ENCODE data around the gene HIGD1A. TPM values are rescaled to one million over a fixed set of nuclear protein-coding genes. Genes with fewer than 3 reads are reported as not detected.
A peak's percentile ranks its signal among the peaks of the same experiment; 100 is the strongest.

The HIGD1A gene
- total and polyA plus RNA-seq, 9 of the 15 experiments (the other 6 are each of a cell fraction or from before 2014, with no cell fraction given) = 165 to 1,185 (median 333) TPM

DNA sequence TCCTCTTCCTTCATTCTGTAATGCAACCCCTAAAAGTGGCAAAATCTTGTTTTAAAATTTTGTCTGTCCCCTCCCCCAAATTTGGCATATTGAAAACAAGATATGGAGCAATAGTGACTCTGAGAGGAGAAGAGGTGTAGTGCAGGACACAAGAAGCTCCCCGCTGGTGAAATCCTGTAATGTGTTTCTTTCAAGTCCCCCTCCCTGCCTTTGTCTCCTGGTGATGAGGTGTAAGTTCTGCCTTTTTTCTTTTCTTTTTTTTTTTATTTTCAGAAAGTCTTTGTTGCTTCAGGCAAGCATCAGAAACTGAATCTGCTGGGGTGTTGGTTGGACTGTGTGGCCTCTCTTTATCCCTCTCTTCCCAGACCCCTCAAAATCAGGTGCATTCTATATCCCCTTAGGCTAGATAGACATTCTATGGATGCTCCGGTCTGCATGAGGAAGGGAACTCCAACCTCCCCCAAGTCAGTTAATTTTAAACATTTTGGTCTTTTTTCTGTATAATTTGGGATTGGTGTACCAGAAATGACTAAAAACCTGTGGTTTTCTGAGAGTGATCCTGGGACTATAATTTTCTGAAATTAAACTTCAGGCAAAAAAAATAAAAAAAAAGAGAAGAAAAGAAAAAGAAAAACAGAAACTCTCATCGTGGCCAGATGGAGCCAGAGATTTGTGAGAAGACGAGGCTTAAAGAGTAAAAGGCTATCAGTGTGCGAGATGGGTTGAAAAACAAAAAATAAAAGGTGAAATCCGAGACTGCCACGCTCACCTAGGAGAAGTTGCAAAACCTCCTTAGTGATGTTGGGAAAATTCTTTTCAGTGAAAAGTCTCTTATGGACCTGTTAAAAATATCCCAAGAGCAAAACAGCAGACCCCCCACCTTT is 26.4 kb upstream of the HIGD1A start (continued):
- TF ChIP-seq, protein P1, sequence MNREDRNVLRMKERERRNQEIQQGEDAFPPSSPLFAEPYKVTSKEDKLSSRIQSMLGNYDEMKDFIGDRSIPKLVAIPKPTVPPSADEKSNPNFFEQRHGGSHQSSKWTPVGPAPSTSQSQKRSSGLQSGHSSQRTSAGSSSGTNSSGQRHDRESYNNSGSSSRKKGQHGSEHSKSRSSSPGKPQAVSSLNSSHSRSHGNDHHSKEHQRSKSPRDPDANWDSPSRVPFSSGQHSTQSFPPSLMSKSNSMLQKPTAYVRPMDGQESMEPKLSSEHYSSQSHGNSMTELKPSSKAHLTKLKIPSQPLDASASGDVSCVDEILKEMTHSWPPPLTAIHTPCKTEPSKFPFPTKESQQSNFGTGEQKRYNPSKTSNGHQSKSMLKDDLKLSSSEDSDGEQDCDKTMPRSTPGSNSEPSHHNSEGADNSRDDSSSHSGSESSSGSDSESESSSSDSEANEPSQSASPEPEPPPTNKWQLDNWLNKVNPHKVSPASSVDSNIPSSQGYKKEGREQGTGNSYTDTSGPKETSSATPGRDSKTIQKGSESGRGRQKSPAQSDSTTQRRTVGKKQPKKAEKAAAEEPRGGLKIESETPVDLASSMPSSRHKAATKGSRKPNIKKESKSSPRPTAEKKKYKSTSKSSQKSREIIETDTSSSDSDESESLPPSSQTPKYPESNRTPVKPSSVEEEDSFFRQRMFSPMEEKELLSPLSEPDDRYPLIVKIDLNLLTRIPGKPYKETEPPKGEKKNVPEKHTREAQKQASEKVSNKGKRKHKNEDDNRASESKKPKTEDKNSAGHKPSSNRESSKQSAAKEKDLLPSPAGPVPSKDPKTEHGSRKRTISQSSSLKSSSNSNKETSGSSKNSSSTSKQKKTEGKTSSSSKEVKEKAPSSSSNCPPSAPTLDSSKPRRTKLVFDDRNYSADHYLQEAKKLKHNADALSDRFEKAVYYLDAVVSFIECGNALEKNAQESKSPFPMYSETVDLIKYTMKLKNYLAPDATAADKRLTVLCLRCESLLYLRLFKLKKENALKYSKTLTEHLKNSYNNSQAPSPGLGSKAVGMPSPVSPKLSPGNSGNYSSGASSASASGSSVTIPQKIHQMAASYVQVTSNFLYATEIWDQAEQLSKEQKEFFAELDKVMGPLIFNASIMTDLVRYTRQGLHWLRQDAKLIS (CRISPR knock-in tag; IDR thresholded peaks at IDR 0.05) = peak; percentile 46; the same call in 1 of the 2 replicates
- no peak for TF ChIP-seq SMARCC2 (IDR thresholded peaks at IDR 0.05; ENCODE audit: low read depth)
- peak; percentile 35; the same call in 1 of the 2 replicates for TF ChIP-seq FOXA1 (IDR thresholded peaks at IDR 0.05; ENCODE audit: borderline replicate concordance)
- TF ChIP-seq HMG20B (CRISPR knock-in tag; IDR thresholded peaks at IDR 0.05) = no peak
- peak; percentile 84 for TF ChIP-seq SMC3 (conservative IDR thresholded peaks at IDR 0.05; ENCODE audit: insufficient read depth, low read depth, low read length)
- 0 out of 2 replicates have a peak, but pooled peaks have one; percentile 28 for TF ChIP-seq STAG1 (CRISPR knock-in tag; IDR thresholded peaks at IDR 0.05; ENCODE audit: borderline replicate concordance)
- TF ChIP-seq ZNF384 (IDR thresholded peaks at IDR 0.05; ENCODE audit: low read depth, low read length) = 0 out of 2 replicates have a peak, but pooled peaks have one; percentile 32
- TF ChIP-seq, protein P2, sequence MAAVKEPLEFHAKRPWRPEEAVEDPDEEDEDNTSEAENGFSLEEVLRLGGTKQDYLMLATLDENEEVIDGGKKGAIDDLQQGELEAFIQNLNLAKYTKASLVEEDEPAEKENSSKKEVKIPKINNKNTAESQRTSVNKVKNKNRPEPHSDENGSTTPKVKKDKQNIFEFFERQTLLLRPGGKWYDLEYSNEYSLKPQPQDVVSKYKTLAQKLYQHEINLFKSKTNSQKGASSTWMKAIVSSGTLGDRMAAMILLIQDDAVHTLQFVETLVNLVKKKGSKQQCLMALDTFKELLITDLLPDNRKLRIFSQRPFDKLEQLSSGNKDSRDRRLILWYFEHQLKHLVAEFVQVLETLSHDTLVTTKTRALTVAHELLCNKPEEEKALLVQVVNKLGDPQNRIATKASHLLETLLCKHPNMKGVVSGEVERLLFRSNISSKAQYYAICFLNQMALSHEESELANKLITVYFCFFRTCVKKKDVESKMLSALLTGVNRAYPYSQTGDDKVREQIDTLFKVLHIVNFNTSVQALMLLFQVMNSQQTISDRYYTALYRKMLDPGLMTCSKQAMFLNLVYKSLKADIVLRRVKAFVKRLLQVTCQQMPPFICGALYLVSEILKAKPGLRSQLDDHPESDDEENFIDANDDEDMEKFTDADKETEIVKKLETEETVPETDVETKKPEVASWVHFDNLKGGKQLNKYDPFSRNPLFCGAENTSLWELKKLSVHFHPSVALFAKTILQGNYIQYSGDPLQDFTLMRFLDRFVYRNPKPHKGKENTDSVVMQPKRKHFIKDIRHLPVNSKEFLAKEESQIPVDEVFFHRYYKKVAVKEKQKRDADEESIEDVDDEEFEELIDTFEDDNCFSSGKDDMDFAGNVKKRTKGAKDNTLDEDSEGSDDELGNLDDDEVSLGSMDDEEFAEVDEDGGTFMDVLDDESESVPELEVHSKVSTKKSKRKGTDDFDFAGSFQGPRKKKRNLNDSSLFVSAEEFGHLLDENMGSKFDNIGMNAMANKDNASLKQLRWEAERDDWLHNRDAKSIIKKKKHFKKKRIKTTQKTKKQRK (IDR thresholded peaks at IDR 0.05; ENCODE audit: borderline replicate concordance, low read depth, low read length) = no peak
- TF ChIP-seq, protein P3, sequence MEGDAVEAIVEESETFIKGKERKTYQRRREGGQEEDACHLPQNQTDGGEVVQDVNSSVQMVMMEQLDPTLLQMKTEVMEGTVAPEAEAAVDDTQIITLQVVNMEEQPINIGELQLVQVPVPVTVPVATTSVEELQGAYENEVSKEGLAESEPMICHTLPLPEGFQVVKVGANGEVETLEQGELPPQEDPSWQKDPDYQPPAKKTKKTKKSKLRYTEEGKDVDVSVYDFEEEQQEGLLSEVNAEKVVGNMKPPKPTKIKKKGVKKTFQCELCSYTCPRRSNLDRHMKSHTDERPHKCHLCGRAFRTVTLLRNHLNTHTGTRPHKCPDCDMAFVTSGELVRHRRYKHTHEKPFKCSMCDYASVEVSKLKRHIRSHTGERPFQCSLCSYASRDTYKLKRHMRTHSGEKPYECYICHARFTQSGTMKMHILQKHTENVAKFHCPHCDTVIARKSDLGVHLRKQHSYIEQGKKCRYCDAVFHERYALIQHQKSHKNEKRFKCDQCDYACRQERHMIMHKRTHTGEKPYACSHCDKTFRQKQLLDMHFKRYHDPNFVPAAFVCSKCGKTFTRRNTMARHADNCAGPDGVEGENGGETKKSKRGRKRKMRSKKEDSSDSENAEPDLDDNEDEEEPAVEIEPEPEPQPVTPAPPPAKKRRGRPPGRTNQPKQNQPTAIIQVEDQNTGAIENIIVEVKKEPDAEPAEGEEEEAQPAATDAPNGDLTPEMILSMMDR (IDR thresholded peaks at IDR 0.05 in 2 of 3, conservative IDR thresholded peaks at IDR 0.05 in 1 of 3; ENCODE audit: insufficient read depth in 2 of 3, low read depth in 1 of 3, low read length in 3 of 3) = peak; percentile 79 to 92 (median 87)
- peak; percentile 63 for TF ChIP-seq CC2D1A (IDR thresholded peaks at IDR 0.05)
- TF ChIP-seq SRF (CRISPR knock-in tag; IDR thresholded peaks at IDR 0.05) = 0 out of 4 replicates have a peak, but pooled peaks of 1 of the 2 experiments have one; percentile 26
- TF ChIP-seq ZNF143 (CRISPR knock-in tag; IDR thresholded peaks at IDR 0.05) = no peak
- TF ChIP-seq ARID2 (IDR thresholded peaks at IDR 0.05) = peak; percentile 90
- no peak for TF ChIP-seq ZNF707 (CRISPR knock-in tag; conservative IDR thresholded peaks at IDR 0.05)
